SKM-1 (cell line): ENCODE measurements around the gene BCAT1.

Experiments used
- DNase-seq: peaks from one replicate; lab custom pipeline; 2025; ENCODE audit not compliant: unreplicated experiment; lab: John Stamatoyannopoulos, UW

The BCAT1 gene

DNA sequence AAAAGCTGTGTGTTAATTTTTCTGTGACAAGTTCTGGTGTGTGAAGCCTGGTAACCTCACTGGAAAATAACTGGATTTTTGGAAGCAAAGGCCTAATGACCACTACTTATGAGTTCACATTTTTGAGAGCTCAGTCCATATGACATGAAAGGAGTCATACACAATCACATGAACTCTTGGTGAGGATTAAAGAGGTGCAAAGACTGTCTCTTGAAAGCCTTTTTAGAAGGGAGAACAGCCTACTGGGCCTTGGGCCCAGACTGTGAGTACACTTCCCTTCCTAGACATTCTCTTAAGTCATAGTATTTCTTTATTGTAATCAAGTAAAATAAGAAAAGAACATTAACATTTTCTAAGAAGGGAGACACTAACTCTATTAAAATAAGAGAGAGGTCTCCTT, 176.1 kb downstream of the BCAT1 start:
- DNase-seq, result no peak

DNA sequence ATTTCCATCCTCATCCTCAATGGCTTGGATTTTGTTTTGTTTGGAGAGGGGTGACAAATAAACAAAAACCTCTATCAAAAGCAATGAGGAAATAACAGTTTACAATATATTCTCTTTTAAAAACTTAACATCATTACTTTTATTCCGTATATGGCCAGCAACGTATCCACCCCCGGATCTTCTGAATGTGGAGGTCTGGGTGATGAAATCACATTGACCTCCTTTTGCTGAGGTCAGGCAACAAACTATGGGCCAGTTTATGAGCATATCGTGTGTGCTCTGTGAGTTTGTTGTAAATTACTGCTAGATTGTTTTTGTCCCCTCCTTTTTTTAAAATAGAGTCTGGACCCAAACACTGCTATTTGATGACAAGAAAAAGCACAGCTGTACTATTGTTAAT, 178.1 kb downstream of the BCAT1 start:
- no peak for DNase-seq

DNA sequence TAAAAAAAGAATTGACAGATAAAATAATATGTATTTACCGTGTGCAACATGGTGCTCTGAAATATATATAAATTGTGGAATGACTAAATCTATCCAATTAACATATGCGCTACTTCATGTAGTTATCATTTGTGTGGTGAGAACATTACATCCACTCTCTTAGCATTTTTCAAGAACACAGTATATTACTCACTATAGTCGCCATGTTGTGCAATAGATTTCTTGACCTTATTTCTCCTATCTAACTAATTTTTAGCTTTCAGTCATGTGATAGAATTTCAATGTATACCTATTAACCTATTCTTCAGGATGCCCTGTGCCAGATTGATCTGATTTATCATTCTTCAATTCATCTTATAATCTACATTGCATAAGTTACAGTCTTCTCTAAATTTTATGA, 178.6 kb downstream of the BCAT1 start:
- no peak for DNase-seq

DNA sequence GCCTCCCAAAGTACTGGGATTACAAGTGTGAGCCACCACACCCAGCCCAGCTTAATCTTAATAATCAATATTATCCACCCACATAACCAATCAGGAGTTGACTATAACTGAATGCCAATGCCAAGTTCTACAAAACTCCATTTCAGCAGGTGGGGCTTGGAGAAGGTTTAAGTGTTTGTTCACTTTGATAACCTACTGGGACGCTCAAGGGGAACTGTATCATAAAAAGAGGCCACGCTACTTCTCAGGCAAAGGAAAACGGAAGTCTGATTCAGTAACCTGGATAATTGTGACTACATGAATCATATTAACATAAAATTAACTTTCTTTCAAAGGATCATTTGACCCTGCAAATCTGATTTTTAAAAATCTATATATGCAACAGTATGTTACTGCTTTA, 179.2 kb downstream of the BCAT1 start:
- no peak for DNase-seq

DNA sequence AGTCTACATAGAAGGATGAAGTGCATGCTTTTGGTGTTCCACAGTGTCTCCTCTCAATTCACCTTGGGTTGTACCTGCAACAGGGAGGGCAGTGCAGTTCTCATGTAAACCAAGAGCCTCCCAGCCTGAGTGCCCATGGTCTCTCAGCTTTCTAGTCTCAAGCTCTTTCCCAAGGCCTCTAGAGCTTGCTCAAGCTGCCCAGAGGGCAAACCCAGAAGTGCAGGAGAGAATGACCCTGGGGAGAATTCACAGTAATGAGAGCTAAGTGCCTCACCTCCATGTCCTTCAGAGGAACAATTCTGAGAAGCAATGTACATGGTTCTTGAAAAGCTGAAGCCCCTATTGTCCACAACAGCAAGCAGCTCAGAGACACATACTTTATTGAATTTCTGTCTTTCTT, 180.5 kb downstream of the BCAT1 start:
- no peak for DNase-seq

DNA sequence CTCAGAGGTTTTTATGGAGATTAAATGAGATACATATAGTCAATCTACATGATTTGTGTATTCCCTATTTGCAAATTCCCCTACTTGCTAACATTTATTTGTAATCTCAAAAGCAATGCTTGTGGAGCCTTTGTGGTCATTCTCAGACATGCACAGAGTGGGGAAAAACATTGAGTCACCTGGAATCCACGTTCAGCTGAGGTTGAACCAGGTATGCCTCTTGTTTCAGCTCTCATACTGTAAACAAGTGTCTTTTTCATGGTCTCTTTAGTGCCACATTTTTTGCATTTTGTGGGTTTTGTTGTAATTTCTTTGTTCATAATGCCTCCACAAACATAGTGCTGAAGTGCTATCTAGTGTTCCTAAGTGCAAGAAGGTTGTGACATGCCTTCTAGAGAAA, 181.9 kb downstream of the BCAT1 start:
- DNase-seq, result no peak

DNA sequence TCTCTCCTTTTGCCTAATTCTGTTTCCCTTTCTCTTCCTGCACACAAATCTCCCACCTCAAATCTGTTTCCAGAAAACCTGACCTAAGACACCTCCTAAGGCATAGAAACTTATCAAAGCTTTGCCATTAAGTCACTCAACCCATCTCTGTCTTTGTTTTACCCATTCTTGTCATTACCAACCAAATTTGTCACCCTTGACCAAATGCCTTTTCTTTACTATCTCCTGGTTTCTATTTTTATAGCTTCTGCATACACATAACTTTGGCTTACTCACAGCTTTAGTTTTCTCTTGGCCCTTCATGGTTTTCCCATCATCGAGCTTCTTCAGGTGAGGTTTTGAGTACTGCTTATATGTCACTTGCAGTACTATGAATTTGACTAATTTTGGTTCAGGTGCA, 184.2 kb downstream of the BCAT1 start:
- no peak for DNase-seq

DNA sequence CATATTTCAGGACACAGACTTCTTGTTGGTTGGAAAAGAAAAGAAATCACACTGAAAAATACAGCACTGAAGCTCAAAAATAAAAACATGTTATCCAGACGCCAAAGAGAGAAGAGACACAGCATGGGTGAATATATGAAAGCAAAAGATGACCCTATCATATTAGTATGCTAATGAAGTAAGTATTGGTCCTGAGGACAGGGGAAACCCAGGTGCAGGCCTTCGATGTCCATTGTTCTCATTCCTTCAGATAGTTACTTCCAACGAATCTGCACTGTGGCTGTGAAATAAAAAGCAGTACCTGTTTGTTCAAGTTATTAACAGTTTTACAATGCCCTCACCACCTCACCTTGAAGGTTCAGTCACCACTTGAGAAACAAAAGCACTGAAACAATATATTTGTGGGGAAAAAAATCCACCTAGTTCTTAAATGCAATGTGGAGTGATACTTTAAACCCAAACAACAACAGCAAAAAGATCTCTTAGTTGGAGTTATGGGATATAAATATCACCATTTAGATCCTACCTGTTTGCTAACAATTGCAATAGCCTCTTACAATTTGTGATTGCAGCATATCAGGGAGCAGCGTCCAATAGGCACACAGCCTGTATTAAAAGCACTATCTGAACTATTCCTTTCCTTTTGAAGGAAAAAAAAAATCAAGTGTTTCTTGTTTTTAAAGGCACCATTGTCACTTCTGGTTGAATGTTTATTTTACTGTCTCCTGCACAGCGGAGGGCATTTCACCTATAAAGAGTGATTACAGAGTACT, 188.1 kb downstream of the BCAT1 start:
- DNase-seq, result no peak

DNA sequence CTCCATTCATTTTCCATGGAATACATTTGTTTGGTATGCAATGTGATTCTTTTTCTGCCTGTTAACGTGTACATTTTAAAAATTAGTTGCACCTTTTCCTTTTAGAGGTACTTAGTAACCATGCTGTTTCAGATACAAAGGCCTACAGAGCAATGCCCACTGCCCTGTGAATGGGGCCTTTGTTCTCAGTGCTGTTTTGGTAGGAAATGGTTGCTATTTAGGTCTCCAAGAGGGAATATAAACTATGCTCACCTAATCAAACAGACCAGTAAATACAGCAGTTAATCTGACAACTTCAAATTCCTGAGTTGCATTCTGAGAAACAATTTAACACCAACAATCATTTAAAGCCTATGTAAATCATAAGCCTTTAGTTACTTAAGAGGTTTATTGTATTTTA, 188.7 kb downstream of the BCAT1 start:
- no peak for DNase-seq
